Liver (tissue), 9 donors: ENCODE results near the gene RPL29. TPM values are rescaled to one million over a fixed set of nuclear protein-coding genes. Genes with fewer than 3 reads are reported as not detected.

Experiments
- DNase-seq: peaks from one replicate; pipeline ENCODE4 v3.0.0-alpha.2; 2017; ENCODE audit warnings: low spot score
- H3K27ac ChIP-seq, 2 donors: one replicate each; pipeline ENCODE4 v1.7.0; 2013; ENCODE audit warnings: inconsistent platforms in 2 of 2, low read length in 2 of 2, control low read depth in 1 of 2, low read depth in 1 of 2, mild to moderate bottlenecking in 1 of 2
- H3K27me3 ChIP-seq, 4 donors: one replicate each; pipeline versions ENCODE4 v1.6.1 to v1.7.0; 2013; ENCODE audit warnings: low read length in 3 of 4, inconsistent platforms in 1 of 4, mild to moderate bottlenecking in 1 of 4, moderate library complexity in 1 of 4; ENCODE audit not compliant: control insufficient read depth in 4 of 4, insufficient read depth in 4 of 4
- H3K36me3 ChIP-seq, 4 donors: one replicate each; pipeline versions ENCODE4 v1.6.1 to v1.7.0; 2013; ENCODE audit warnings: low read length in 3 of 4, mild to moderate bottlenecking in 3 of 4, low read depth in 1 of 4, moderate library complexity in 1 of 4; ENCODE audit not compliant: control insufficient read depth in 4 of 4, insufficient read depth in 3 of 4
- H3K4me1 ChIP-seq, 4 donors: one replicate each; pipeline versions ENCODE4 v1.6.1 to v1.7.0; 2013; ENCODE audit warnings: low read length in 3 of 4, mild to moderate bottlenecking in 3 of 4, moderate library complexity in 1 of 4; ENCODE audit not compliant: control insufficient read depth in 4 of 4, insufficient read depth in 4 of 4
- H3K4me3 ChIP-seq, 3 donors: one replicate each; pipeline versions ENCODE4 v1.6.1 to v1.7.0; 2013; ENCODE audit warnings: low read length in 3 of 3, control low read depth in 1 of 3, low read depth in 1 of 3, mild to moderate bottlenecking in 1 of 3
- H3K9ac ChIP-seq, 2 donors: one replicate each; pipeline ENCODE4 v1.7.0; 2013; ENCODE audit warnings: low read length in 2 of 2, mild to moderate bottlenecking in 2 of 2, moderate library complexity in 2 of 2, control low read depth in 1 of 2, low read depth in 1 of 2
- H3K9me3 ChIP-seq, 4 donors: one replicate each; pipeline versions ENCODE4 v1.6.1 to v1.7.0; 2013; ENCODE audit warnings: low read length in 3 of 4; ENCODE audit not compliant: control insufficient read depth in 4 of 4
- EGR1 ChIP-seq, 2 donors: IDR thresholded peaks; 2 replicates each; pipeline ENCODE4 v1.6.1; 2016 to 2018; ENCODE audit warnings: antibody characterized with exemption in 2 of 2, low read depth in 2 of 2
- FOXA1 ChIP-seq: IDR thresholded peaks from 2 replicates; pipeline ENCODE4 v1.6.1; 2016; ENCODE audit warnings: antibody characterized with exemption
- FOXA2 ChIP-seq: IDR thresholded peaks from 2 replicates; pipeline ENCODE4 v1.6.1; 2016; ENCODE audit warnings: antibody characterized with exemption
- GABPA ChIP-seq, 2 donors: IDR thresholded peaks in 1 of 2; conservative IDR thresholded peaks in 1 of 2; 2 replicates each; pipeline ENCODE4 v1.6.1; 2016; ENCODE audit warnings: antibody characterized with exemption in 2 of 2, mild to moderate bottlenecking in 1 of 2, moderate library complexity in 1 of 2
- HNF4A ChIP-seq, 2 donors: conservative IDR thresholded peaks; 2 replicates each; pipeline ENCODE4 v1.6.1; 2016; ENCODE audit warnings: antibody characterized with exemption in 2 of 2, mild to moderate bottlenecking in 2 of 2
- HNF4G ChIP-seq: IDR thresholded peaks from 2 replicates; pipeline ENCODE4 v1.6.1; 2016; ENCODE audit warnings: antibody characterized with exemption
- JUND ChIP-seq, 2 donors: IDR thresholded peaks; 2 replicates each; pipeline ENCODE4 v1.6.1; 2016; ENCODE audit warnings: antibody characterized with exemption in 2 of 2
- NR2F2 ChIP-seq: IDR thresholded peaks from 2 replicates; pipeline ENCODE4 v1.6.1; 2016; ENCODE audit warnings: antibody characterized with exemption
- RAD21 ChIP-seq, 2 donors: IDR thresholded peaks; 2 replicates each; pipeline ENCODE4 v1.6.1; 2016; ENCODE audit warnings: antibody characterized with exemption in 2 of 2, mild to moderate bottlenecking in 2 of 2
- RXRA ChIP-seq, 2 donors: IDR thresholded peaks; 2 replicates each; pipeline ENCODE4 v1.6.1; 2017 to 2018; ENCODE audit warnings: antibody characterized with exemption in 2 of 2, mild to moderate bottlenecking in 1 of 2
- SP1 ChIP-seq: IDR thresholded peaks from 2 replicates; pipeline ENCODE4 v1.6.1; 2018; ENCODE audit warnings: antibody characterized with exemption, mild to moderate bottlenecking
- TAF1 ChIP-seq: conservative IDR thresholded peaks from 2 replicates; pipeline ENCODE4 v1.6.1; 2016; ENCODE audit warnings: antibody characterized with exemption, mild to moderate bottlenecking
- YY1 ChIP-seq: IDR thresholded peaks from 2 replicates; pipeline ENCODE4 v1.6.1; 2016; ENCODE audit warnings: antibody characterized with exemption, mild to moderate bottlenecking
- WGBS: extraction: QIAGEN DNeasy Blood & Tissue Kit; methylation state at CpG from one replicate; pipeline ENCODE4 v1.1.7; 2013; 5-methylcytosine and 5-hydroxymethylcytosine counted together
- polyA plus RNA-seq, 2 donors: library from polyadenylated mRNA; stranded (reverse) in 1 of 2; unstranded in 1 of 2; fragments of 200-250 nt in 1 of 2; fragments of >200 nt in 1 of 2; fragmentation: Nextera tagmentation in 1 of 2; extraction: Ambion mirVana in 1 of 2; gene quantifications; one replicate each; pipeline versions ENCODE4 v1.2.1 to v1.2.3, GENCODE V29; 2013 to 2015
- total RNA-seq, 2 donors: library from RNA; depleted of rRNA; stranded (reverse); fragments of >200 nt; gene quantifications; one replicate each; pipeline ENCODE4 v1.2.3, GENCODE V29; 2014
- TF ChIP-seq, protein P1 (sequence below): fragments of 150-350 bp; IDR thresholded peaks from 2 replicates; pipeline ENCODE4 v1.5.1; 2017; ENCODE audit warnings: improper control_type of control experiment, low read depth, low read length; ENCODE audit not compliant: missing input control
- TF ChIP-seq, protein P2 (sequence below): IDR thresholded peaks from 2 replicates; pipeline ENCODE4 v1.6.1; 2016; ENCODE audit warnings: antibody characterized with exemption
- TF ChIP-seq, protein P3 (sequence below): IDR thresholded peaks from 2 replicates; pipeline ENCODE4 v1.6.1; 2016; ENCODE audit warnings: antibody characterized with exemption
- TF ChIP-seq, protein P4 (sequence below): IDR thresholded peaks from 2 replicates; pipeline ENCODE4 v1.6.1; 2016; ENCODE audit warnings: antibody characterized with exemption
- TF ChIP-seq, protein P5 (sequence below): IDR thresholded peaks from 2 replicates; pipeline ENCODE4 v1.6.1; 2016; ENCODE audit warnings: antibody characterized with exemption, mild to moderate bottlenecking
- donor health status: healthy.
- donor health status: healthy.
- donor health status: healthy.
- donor health status: healthy.
- donor health status: healthy.

The RPL29 gene
- total and polyA plus RNA-seq, 4 donors = 292 to 789 (median 388) TPM

DNA sequence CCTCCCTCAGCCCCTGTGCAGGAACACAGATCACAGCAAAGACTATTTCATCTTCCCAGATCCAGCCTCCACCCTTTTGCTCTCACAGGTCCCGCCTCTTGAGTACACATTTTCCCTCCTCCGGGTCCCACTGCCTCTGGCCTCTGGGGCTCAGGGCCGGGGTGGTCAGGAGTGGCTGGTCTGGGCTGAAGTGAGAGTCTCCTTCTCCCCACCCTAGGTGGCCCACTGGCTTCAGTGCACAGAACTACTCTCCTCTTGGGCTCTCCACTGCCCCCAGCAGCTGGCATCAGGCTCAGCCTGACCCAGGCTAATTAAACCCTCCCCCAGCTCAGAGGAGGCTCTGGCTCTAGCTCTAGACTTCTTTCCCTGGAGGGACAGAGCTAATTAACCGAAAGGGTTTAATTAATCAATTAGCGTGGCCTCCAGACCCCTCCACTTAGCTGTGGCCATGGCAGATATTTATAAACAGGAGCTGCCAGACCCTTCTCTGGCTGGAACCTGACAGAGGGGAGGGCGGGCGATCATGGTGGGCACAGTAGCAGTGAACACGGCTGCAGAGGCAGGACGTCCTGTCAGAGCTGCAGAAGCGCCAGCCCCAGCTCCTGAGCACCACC lies 45.5 kb upstream of the RPL29 start:
- H3K9me3 ChIP-seq = no peaks in the 10 kb centered on the region
- no peak for DNase-seq
- no peak overlapping the region for H3K9ac ChIP-seq
- H3K36me3 ChIP-seq = no peaks in the 10 kb centered on the region
- no peak overlapping the region for H3K27ac ChIP-seq
- no peak overlapping the region for H3K4me3 ChIP-seq
- no peaks in the 10 kb centered on the region for H3K27me3 ChIP-seq
- peaks cover 0 to 4% (median 2%) of the 10 kb centered on the region in 4 donors for H3K4me1 ChIP-seq
- 88% methylated on average over 10 of the region's 10 CpGs for WGBS
- TF ChIP-seq NR2F2 = no peak
- TF ChIP-seq GABPA (IDR thresholded peaks at IDR 0.05 in 1 of 2, conservative IDR thresholded peaks at IDR 0.05 in 1 of 2) = no peak
- TF ChIP-seq, protein P1, sequence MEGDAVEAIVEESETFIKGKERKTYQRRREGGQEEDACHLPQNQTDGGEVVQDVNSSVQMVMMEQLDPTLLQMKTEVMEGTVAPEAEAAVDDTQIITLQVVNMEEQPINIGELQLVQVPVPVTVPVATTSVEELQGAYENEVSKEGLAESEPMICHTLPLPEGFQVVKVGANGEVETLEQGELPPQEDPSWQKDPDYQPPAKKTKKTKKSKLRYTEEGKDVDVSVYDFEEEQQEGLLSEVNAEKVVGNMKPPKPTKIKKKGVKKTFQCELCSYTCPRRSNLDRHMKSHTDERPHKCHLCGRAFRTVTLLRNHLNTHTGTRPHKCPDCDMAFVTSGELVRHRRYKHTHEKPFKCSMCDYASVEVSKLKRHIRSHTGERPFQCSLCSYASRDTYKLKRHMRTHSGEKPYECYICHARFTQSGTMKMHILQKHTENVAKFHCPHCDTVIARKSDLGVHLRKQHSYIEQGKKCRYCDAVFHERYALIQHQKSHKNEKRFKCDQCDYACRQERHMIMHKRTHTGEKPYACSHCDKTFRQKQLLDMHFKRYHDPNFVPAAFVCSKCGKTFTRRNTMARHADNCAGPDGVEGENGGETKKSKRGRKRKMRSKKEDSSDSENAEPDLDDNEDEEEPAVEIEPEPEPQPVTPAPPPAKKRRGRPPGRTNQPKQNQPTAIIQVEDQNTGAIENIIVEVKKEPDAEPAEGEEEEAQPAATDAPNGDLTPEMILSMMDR = no peak
- TF ChIP-seq, protein P2, sequence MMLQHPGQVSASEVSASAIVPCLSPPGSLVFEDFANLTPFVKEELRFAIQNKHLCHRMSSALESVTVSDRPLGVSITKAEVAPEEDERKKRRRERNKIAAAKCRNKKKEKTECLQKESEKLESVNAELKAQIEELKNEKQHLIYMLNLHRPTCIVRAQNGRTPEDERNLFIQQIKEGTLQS = no peak
- TF ChIP-seq RAD21 (IDR thresholded peaks at IDR 0.05) = no peak
- no peak for TF ChIP-seq SP1
- TF ChIP-seq YY1 = no peak
- TF ChIP-seq, protein P3, sequence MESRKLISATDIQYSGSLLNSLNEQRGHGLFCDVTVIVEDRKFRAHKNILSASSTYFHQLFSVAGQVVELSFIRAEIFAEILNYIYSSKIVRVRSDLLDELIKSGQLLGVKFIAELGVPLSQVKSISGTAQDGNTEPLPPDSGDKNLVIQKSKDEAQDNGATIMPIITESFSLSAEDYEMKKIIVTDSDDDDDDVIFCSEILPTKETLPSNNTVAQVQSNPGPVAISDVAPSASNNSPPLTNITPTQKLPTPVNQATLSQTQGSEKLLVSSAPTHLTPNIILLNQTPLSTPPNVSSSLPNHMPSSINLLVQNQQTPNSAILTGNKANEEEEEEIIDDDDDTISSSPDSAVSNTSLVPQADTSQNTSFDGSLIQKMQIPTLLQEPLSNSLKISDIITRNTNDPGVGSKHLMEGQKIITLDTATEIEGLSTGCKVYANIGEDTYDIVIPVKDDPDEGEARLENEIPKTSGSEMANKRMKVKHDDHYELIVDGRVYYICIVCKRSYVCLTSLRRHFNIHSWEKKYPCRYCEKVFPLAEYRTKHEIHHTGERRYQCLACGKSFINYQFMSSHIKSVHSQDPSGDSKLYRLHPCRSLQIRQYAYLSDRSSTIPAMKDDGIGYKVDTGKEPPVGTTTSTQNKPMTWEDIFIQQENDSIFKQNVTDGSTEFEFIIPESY = no peak
- TF ChIP-seq FOXA2 = no peak
- no peak for TF ChIP-seq HNF4G
- no peak for TF ChIP-seq TAF1
- TF ChIP-seq FOXA1 = no peak
- TF ChIP-seq, protein P4, sequence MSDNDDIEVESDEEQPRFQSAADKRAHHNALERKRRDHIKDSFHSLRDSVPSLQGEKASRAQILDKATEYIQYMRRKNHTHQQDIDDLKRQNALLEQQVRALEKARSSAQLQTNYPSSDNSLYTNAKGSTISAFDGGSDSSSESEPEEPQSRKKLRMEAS = no peak
- TF ChIP-seq JUND (IDR thresholded peaks at IDR 0.05) = no peak

DNA sequence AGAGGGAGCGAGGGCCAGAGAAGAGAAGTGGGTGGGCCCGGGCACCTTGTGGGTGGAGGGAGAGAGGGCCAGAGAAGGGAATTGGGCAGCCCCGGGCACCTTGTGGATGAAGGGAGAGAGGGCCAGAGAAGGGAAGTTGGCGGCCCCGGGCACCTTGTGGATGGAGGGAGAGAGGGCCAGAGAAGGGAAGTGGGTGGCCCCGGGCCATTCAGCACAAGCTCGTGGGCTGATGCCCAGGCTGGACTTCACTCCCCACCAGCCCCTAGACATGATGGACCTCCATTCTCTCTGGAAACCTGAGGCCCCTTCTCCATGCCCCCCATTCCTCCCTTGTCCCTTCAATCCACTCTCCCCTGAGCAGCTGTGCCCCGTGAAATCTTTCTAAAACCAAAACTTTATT lies 44.9 kb upstream of the RPL29 start:
- H3K9ac ChIP-seq = no peak overlapping the region
- 91% methylated on average over 8 of the region's 8 CpGs for WGBS
- H3K36me3 ChIP-seq = no peaks in the 10 kb centered on the region
- H3K4me3 ChIP-seq = no peak overlapping the region
- H3K27ac ChIP-seq = no peak overlapping the region
- H3K27me3 ChIP-seq = no peaks in the 10 kb centered on the region
- no peak for DNase-seq
- H3K4me1 ChIP-seq = peaks cover 0 to 4% (median 2%) of the 10 kb centered on the region in 4 donors
- no peaks in the 10 kb centered on the region for H3K9me3 ChIP-seq
- TF ChIP-seq EGR1 (IDR thresholded peaks at IDR 0.05; ENCODE audit: low read depth in 2 of 2) = no peak
- TF ChIP-seq, protein P5, sequence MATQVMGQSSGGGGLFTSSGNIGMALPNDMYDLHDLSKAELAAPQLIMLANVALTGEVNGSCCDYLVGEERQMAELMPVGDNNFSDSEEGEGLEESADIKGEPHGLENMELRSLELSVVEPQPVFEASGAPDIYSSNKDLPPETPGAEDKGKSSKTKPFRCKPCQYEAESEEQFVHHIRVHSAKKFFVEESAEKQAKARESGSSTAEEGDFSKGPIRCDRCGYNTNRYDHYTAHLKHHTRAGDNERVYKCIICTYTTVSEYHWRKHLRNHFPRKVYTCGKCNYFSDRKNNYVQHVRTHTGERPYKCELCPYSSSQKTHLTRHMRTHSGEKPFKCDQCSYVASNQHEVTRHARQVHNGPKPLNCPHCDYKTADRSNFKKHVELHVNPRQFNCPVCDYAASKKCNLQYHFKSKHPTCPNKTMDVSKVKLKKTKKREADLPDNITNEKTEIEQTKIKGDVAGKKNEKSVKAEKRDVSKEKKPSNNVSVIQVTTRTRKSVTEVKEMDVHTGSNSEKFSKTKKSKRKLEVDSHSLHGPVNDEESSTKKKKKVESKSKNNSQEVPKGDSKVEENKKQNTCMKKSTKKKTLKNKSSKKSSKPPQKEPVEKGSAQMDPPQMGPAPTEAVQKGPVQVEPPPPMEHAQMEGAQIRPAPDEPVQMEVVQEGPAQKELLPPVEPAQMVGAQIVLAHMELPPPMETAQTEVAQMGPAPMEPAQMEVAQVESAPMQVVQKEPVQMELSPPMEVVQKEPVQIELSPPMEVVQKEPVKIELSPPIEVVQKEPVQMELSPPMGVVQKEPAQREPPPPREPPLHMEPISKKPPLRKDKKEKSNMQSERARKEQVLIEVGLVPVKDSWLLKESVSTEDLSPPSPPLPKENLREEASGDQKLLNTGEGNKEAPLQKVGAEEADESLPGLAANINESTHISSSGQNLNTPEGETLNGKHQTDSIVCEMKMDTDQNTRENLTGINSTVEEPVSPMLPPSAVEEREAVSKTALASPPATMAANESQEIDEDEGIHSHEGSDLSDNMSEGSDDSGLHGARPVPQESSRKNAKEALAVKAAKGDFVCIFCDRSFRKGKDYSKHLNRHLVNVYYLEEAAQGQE = no peak
- TF ChIP-seq, protein P1 = no peak
- no peak for TF ChIP-seq GABPA (IDR thresholded peaks at IDR 0.05 in 1 of 2, conservative IDR thresholded peaks at IDR 0.05 in 1 of 2)
- TF ChIP-seq HNF4A (conservative IDR thresholded peaks at IDR 0.05) = no peak
- no peak for TF ChIP-seq JUND (IDR thresholded peaks at IDR 0.05)
- TF ChIP-seq YY1 = no peak
- TF ChIP-seq RAD21 (IDR thresholded peaks at IDR 0.05) = no peak
- TF ChIP-seq, protein P4 = no peak
- TF ChIP-seq RXRA (IDR thresholded peaks at IDR 0.05) = no peak
- TF ChIP-seq TAF1 = no peak
- no peak for TF ChIP-seq FOXA1
- no peak for TF ChIP-seq FOXA2
- no peak for TF ChIP-seq SP1
- TF ChIP-seq, protein P3 = no peak
- TF ChIP-seq, protein P2 = no peak
